H54 (cell line): ENCODE data around the gene EFCAB8.

ENCODE experiments used
- DNase-seq: peaks from one replicate; pipeline ENCODE4 v3.0.0; 2011; ENCODE audit warnings: low spot score, mixed read lengths; ENCODE audit not compliant: insufficient read length
- FAIRE-seq: peaks from 3 replicates; lab custom pipeline; 2011; peaks lifted over from hg19 to GRCh38; lab: Jason Lieb, UNC
- POLR2A ChIP-seq: IDR thresholded peaks from 2 replicates; pipeline ENCODE4 v1.6.1; 2011; ENCODE audit warnings: low read depth, mild to moderate bottlenecking, low read length

Gene EFCAB8

DNA sequence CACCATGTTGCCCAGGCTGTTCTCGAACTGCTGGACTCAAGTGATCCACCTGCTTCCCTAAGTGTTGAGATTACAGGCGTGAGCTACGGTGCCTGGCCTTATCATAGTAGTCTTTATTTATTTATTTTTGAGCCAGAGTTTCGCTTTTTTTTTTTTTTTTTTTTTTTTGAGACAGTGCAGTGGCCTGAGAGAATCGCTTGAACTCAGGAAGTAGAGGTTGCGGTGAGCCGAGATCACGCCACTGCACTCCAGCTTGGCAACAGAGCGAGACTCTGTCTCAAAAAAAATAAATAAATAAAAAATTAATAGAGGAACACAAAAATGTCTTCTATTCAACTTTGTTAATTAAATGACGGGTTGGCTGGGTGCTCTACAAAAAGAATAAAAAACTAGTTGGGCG, 26.1 kb upstream of the EFCAB8 start:
- no peak for TF ChIP-seq POLR2A
- DNase-seq, result no peak
- FAIRE-seq, result no peak

- no peak for TF ChIP-seq POLR2A
- no peak for FAIRE-seq
Observed at GRCh38 chr20:32834972-32835371, 23.8 kb upstream of the EFCAB8 start.

GRCh38 chr20:32837157-32837556, 21.6 kb upstream of the EFCAB8 start:
- no peak for TF ChIP-seq POLR2A
- no peak for FAIRE-seq
- DNase-seq, result no peak

More at GRCh38 chr20:32834972-32835371, 23.8 kb upstream of the EFCAB8 start:
- DNase-seq, result no peak

DNA sequence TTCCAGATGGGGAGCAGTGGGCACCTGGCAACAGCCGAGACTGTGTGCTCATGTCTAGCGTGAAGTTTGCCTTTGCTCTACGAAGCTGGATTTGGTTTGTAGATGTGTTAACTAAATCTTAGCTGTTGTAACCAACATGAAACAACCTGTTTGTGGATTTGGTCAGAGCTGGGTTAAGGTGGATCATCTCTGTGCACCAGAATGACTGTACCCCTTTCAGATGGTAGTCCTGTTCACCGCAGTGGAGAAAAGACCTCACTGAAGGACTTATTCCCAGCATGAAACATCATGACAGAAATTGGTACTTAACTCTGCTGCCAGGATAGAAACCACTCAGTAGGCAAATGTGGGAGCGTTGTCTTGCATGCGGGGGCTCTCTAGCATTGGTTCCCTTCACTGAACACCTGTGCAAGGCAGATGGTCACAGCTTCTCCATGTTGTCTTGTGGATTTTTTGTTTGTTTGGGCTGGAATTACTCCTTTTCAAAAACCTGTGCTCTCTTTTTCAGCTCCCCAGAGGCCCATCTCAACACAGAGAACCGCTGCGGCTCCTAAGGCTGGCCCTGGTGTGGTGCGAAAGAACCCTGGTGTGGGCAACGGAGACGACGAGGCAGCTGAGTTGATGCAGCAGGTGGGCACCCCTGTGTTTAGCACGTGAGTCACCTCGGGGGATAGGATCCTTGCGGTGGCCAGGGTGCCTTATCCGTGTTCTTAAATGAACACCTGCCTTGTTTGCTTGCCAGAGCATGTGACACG, 19.3 kb upstream of the EFCAB8 start:
- no peak for TF ChIP-seq POLR2A
- no peak for FAIRE-seq
- no peak for DNase-seq

GRCh38 chr20:32839982-32840285, 18.8 kb upstream of the EFCAB8 start:
- DNase-seq, result no peak
- no peak for FAIRE-seq
- TF ChIP-seq POLR2A, result no peak

GRCh38 chr20:32841174-32841573, 17.5 kb upstream of the EFCAB8 start:
- FAIRE-seq (no peak), DNase-seq (no peak)
- TF ChIP-seq POLR2A, result no peak

GRCh38 chr20:32841632-32842031, 17.1 kb upstream of the EFCAB8 start:
- no peak for FAIRE-seq
- TF ChIP-seq POLR2A, result no peak
- no peak for DNase-seq

DNA sequence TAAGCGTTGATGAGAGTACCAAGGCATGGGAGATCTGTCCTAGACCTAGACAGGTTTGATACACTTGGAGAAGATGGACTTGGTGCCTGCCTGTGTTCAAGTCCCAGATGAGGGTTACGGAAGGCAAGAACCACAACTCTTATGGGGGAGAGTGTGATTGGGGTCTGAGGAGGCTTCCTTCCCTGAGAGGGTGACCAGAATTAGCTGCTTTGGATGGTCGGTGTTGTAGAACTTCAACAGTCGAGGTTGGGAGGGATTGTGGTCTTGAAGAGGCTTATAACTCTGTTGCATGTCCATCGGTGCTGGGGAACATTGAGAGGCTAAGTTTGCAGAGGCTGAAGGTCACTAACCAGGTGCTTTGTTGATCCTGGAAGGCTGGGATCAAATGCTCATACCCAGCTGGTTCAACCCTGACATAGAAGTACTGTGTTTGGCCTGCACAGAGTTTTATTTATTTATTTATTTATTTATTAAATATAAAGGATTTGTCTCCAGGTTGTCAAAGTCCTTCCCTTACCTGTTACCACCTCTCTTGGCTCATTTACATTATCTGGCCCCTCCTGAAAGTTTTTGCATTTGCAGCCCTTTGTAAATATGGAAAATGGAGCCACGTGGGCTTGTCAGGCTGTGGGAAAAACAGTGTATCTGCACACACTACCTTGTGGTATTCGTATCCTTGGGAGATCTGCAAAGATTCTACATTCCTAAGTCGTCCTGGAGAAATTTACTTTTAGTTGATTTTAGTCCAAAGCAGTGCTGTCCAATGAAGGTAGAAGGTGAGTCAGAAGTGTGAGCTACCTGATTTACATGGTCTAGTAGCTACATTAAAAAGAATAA, 15.8 kb upstream of the EFCAB8 start:
- no peak for DNase-seq
- TF ChIP-seq POLR2A, result no peak
- no peak for FAIRE-seq

GRCh38 chr20:32845786-32846185, 12.9 kb upstream of the EFCAB8 start:
- DNase-seq (no peak), FAIRE-seq (no peak)
- TF ChIP-seq POLR2A, result no peak

DNA sequence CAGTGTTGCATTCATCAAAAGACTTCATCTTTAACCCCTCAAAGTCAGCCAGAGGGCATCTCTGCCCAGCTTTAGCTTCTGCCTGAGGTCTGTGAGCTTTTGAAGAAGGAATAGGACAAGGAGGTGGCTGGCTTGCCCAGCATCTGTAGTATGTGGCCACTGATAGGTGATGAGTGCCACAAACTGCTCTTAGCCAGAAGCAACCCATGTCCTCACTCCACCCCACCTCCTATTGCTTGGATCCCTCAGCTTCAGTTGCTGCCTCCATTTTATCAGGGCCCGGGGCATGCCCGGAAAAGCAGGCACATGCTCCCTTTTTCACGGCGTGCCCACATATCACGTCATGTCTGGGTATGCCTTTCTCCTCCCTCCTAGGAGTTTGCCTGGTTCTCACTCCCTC, 11.9 kb upstream of the EFCAB8 start:
- no peak for TF ChIP-seq POLR2A
- no peak for FAIRE-seq
- no peak for DNase-seq

DNA sequence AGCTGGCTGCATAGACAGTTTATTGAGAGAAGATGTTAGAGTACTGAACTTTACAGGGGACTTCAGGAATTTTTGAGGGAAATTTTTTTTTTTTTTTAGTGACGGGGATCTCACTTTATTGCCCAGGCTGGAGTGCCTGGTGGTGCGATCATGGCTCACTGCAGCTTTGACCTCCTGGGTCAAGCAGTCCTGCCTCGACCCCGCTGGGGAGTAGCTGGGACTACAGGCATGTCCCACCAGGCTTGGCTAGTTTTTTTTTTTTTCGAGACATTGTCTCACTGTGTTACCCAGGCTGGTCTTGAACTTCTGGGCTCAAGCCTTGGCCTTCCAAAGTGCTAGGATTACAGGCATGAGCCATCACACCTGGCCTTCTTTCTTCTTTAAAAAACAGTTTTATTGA, 10.8 kb upstream of the EFCAB8 start:
- no peak for TF ChIP-seq POLR2A
- DNase-seq (no peak), FAIRE-seq (no peak)

GRCh38 chr20:32848846-32849245, 9.9 kb upstream of the EFCAB8 start:
- DNase-seq (no peak), FAIRE-seq (no peak)
- no peak for TF ChIP-seq POLR2A

DNA sequence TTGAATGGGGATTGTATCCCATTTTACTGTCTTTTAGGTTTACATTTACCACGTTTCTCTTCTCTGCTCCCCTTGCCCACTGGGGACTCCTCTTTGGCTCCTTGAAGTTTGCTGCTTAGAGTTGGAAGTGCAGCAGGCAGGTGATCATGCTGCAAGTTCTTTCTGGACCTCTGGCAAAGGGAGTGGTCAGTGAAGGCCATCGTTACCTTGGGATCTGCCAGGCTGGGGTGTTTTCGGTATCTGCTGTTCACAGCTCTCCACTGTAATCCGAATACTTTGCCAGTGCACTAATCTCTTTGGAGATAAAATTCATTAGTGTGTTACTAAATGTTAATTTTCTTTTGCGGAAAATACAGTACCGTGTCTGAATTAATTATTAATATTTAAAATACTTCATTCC, 9.1 kb upstream of the EFCAB8 start:
- FAIRE-seq (no peak), DNase-seq (no peak)
- TF ChIP-seq POLR2A, result no peak

GRCh38 chr20:32855387-32855786, 3.3 kb upstream of the EFCAB8 start:
- FAIRE-seq (no peak), DNase-seq (no peak)
- TF ChIP-seq POLR2A, result no peak

DNA sequence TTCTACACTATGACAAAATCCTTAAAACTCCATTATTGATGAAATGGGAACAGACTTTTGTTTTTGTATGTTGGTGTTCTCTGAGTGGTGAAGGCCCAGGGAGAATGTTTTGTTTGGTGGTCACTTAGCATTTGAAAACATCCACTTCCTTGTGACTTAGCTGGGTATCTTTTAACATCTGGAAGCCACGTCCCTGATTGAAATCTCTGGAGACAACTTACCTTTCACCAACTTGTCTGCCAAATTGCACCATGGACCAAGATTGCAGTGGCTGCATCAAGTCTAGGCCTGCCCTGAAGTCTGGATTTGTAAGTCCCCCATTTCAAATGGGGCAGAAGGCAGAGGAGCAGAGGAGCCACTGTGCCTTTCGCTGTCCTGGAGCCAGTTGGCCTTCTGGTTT, 534 bp upstream of the EFCAB8 start:
- DNase-seq, result no peak
- no peak for FAIRE-seq
- no peak for TF ChIP-seq POLR2A
